Transverse colon (tissue), 3 donors: Measurements from ENCODE around the gene KRT14.

ENCODE experiments used
- POLR2A ChIP-seq: fragments of 450-650 bp; IDR thresholded peaks from one replicate; pipeline ENCODE4 v1.6.1; 2016; ENCODE audit warnings: antibody characterized with exemption, mild to moderate bottlenecking, moderate library complexity
- POLR2AphosphoS5 ChIP-seq, 3 donors: sonication (generic); formaldehyde crosslinking; IDR thresholded peaks; one replicate each; pipeline ENCODE4 v1.6.1; 2016; ENCODE audit warnings: antibody characterized with exemption in 3 of 3

- TF ChIP-seq POLR2A (no peak), POLR2AphosphoS5 (IDR thresholded peaks at IDR 0.05) (no peak)
Observed at GRCh38 chr17:41585301-41586056, 1.2 kb downstream of the KRT14 start.
